ENCODE results near the gene SH3PXD2A. TPM values are rescaled to one million over a fixed set of nuclear protein-coding genes. Genes with fewer than 3 reads are reported as not detected.

SH3PXD2A gene
- total and polyA plus RNA-seq, 2 experiments from 2014 or later: 1.8 to 5.0 TPM

- TF ChIP-seq ZNF331 (CRISPR knock-in tag; IDR thresholded peaks at IDR 0.05; ENCODE audit: low read depth) (no peak), EZH2phosphoT487 (IDR thresholded peaks at IDR 0.05; ENCODE audit: unreplicated experiment) (no peak), POLR2AphosphoS5 (IDR thresholded peaks at IDR 0.05; ENCODE audit: low read depth) (no peak), ZNF114 (CRISPR knock-in tag; IDR thresholded peaks at IDR 0.05) (no peak)
These were observed 132.7 kb downstream of the SH3PXD2A start (continued) for GRCh38 chr10:103722632-103723031.

GRCh38 chr10:103720964-103721335 is 134.4 kb downstream of the SH3PXD2A start:
- H4K20me1 ChIP-seq (replicated peaks; ENCODE audit: insufficient read depth): no peaks in the 10 kb centered on the region
- H3K36me3 ChIP-seq (ENCODE audit: insufficient read depth): no peaks in the 10 kb centered on the region
- ATAC-seq (no peak), DNase-seq (ENCODE audit: low spot score) (no peak)
- no peaks in the 10 kb centered on the region for H3K9me2 ChIP-seq (ENCODE audit: insufficient read depth)
- H2AFZ ChIP-seq: no peak overlapping the region
- TF ChIP-seq CTCF (conservative IDR thresholded peaks at IDR 0.05; ENCODE audit: low read depth in 2 of 2) (no peak), JUNB (IDR thresholded peaks at IDR 0.05; ENCODE audit: unreplicated experiment) (no peak), POLR2AphosphoS5 (IDR thresholded peaks at IDR 0.05; ENCODE audit: low read depth) (no peak), CREB1 (CRISPR knock-in tag; IDR thresholded peaks at IDR 0.05; ENCODE audit: low read depth) (no peak), ETS1 (IDR thresholded peaks at IDR 0.05) (no peak)
- Mint-ChIP-seq H3K36me3 (ENCODE audit: low read depth) (no peaks in the 10 kb centered on the region), H3K27ac (no peak overlapping the region), H3K9me3 (no peaks in the 10 kb centered on the region), H3K4me3 (no peak overlapping the region), H3K4me1 (peaks cover 14% of the 10 kb centered on the region), H3K27me3 (ENCODE audit: insufficient read depth, low read depth, poor library complexity) (peaks cover 5% of the 10 kb centered on the region)
- H3K79me2 ChIP-seq (replicated peaks; ENCODE audit: insufficient read depth): no peaks in the 10 kb centered on the region
- no peak overlapping the region for H3K27ac ChIP-seq (ENCODE audit: low read depth)
- no peak overlapping the region for H3K4me3 ChIP-seq
- H3K4me1 ChIP-seq (ENCODE audit: insufficient read depth): no peaks in the 10 kb centered on the region; the same call in 1 of the 2 replicates
- no peak overlapping the region for H3K4me2 ChIP-seq
- no peaks in the 10 kb centered on the region for H3F3A ChIP-seq (replicated peaks; ENCODE audit: low read depth)
- H3K27me3 ChIP-seq (ENCODE audit: insufficient read depth): no peaks in the 10 kb centered on the region

GRCh38 chr10:103720328-103720963 is 134.9 kb downstream of the SH3PXD2A start:
- H3F3A ChIP-seq (replicated peaks; ENCODE audit: low read depth): no peaks in the 10 kb centered on the region
- H3K27me3 ChIP-seq (ENCODE audit: insufficient read depth): no peaks in the 10 kb centered on the region
- no peak overlapping the region for H3K4me3 Mint-ChIP-seq
- no peaks in the 10 kb centered on the region for H4K20me1 ChIP-seq (replicated peaks; ENCODE audit: insufficient read depth)
- no peaks in the 10 kb centered on the region for H3K9me2 ChIP-seq (ENCODE audit: insufficient read depth)
- peaks cover 14% of the 10 kb centered on the region for H3K4me1 Mint-ChIP-seq
- no peaks in the 10 kb centered on the region for H3K9me3 Mint-ChIP-seq
- no peak overlapping the region for H3K27ac Mint-ChIP-seq
- no peaks in the 10 kb centered on the region for H3K79me2 ChIP-seq (replicated peaks; ENCODE audit: insufficient read depth)
- H3K27ac ChIP-seq (ENCODE audit: low read depth): no peak overlapping the region
- H3K36me3 Mint-ChIP-seq (ENCODE audit: low read depth): no peaks in the 10 kb centered on the region
- H3K36me3 ChIP-seq (ENCODE audit: insufficient read depth): no peaks in the 10 kb centered on the region
- DNase-seq (ENCODE audit: low spot score) (no peak), ATAC-seq (peak; percentile 22; the same call in 1 of the 3 replicates)
- no peaks in the 10 kb centered on the region; the same call in 1 of the 2 replicates for H3K4me1 ChIP-seq (ENCODE audit: insufficient read depth)
- no peak overlapping the region for H2AFZ ChIP-seq
- H3K4me3 ChIP-seq: no peak overlapping the region
- H3K4me2 ChIP-seq: no peak overlapping the region
- peaks cover 5% of the 10 kb centered on the region for H3K27me3 Mint-ChIP-seq (ENCODE audit: insufficient read depth, low read depth, poor library complexity)
- TF ChIP-seq ZNF462 (CRISPR knock-in tag; IDR thresholded peaks at IDR 0.05): no peak
- TF ChIP-seq ZNF331 (CRISPR knock-in tag; IDR thresholded peaks at IDR 0.05; ENCODE audit: low read depth): no peak
- no peak for TF ChIP-seq EZH2 (IDR thresholded peaks at IDR 0.05; ENCODE audit: low read depth, unreplicated experiment)
